ENCODE measurements around the gene ELAVL3.
"Not testable (repeated sequence)": the region's sequence is repeated elsewhere in the genome, so short reads cannot be mapped to it uniquely, and the experiment has no call there.

Gene ELAVL3

GRCh38 chr19:11486661-11487503, 6.0 kb upstream of the ELAVL3 start:
- DNase-seq: no peak

GRCh38 chr19:11485245-11485837, 4.5 kb upstream of the ELAVL3 start:
- DNase-seq: no peak

- no peak for DNase-seq
Measured at GRCh38 chr19:11483366-11484111, 2.7 kb upstream of the ELAVL3 start.

GRCh38 chr19:11482384-11483050, 1.7 kb upstream of the ELAVL3 start:
- peak; percentile 78 for DNase-seq

- DNase-seq: peak; percentile 89
Measured at GRCh38 chr19:11481534-11482383, 913 bp upstream of the ELAVL3 start.

- DNase-seq: no peak
Measured at GRCh38 chr19:11479898-11480714, 740 bp downstream of the ELAVL3 start.

GRCh38 chr19:11479090-11479897, 1.6 kb downstream of the ELAVL3 start:
- DNase-seq: peak; percentile 22

GRCh38 chr19:11478167-11479089, 2.4 kb downstream of the ELAVL3 start:
- DNase-seq: no peak

- no peak for DNase-seq
Measured at GRCh38 chr19:11475861-11476260, 5.0 kb downstream of the ELAVL3 start.

- DNase-seq: not testable (repeated sequence)
Measured at GRCh38 chr19:11475343-11475742, 5.5 kb downstream of the ELAVL3 start.

- no peak for DNase-seq
Measured at GRCh38 chr19:11473725-11474124, 7.1 kb downstream of the ELAVL3 start.

GRCh38 chr19:11468266-11468845, 12.5 kb downstream of the ELAVL3 start:
- not testable (repeated sequence) for DNase-seq

GRCh38 chr19:11465600-11465999, 15.2 kb downstream of the ELAVL3 start:
- DNase-seq: no peak

GRCh38 chr19:11464333-11465265, 16.2 kb downstream of the ELAVL3 start:
- DNase-seq: no peak

- no peak for DNase-seq
Measured at GRCh38 chr19:11463391-11463790, 17.5 kb downstream of the ELAVL3 start.

GRCh38 chr19:11461453-11461852, 19.4 kb downstream of the ELAVL3 start:
- no peak for DNase-seq

GRCh38 chr19:11460207-11460606, 20.6 kb downstream of the ELAVL3 start:
- no peak for DNase-seq
